H1 (cell line): Measurements from ENCODE around the gene PMEPA1. TPM values are rescaled to one million over a fixed set of nuclear protein-coding genes. Genes with fewer than 3 reads are reported as not detected.

Source experiments
- EZH2 ChIP-seq: fragments of 200-600 bp; sonication (generic); IDR thresholded peaks from 2 replicates; pipeline ENCODE4 v1.7.1; 2012; ENCODE audit warnings: low read depth, mild to moderate bottlenecking, moderate library complexity, low read length, inconsistent platforms; ENCODE audit not compliant: severe bottlenecking
- polyA plus RNA-seq, 7 experiments: library from polyadenylated mRNA; depleted of rRNA in 3 of 7; stranded (reverse) in 5 of 7; unstranded in 2 of 7; fragments of >200 nt in 5 of 7; fragments of 200-250 nt in 2 of 7; gene quantifications; 1 replicate in 5 of 7; 2 replicates in 1 of 7; 4 replicates in 1 of 7; pipeline versions ENCODE4 v1.2.1 to v1.2.3, GENCODE V29; 2011 to 2013; ENCODE audit warnings: missing spikeins in 2 of 7, mixed read lengths in 2 of 7
- total RNA-seq: library from RNA; stranded (reverse); fragmentation: NEBNext Ultra II Directional; extraction: Animal tissue kit (Norgen Biotek cat#: 25700); gene quantifications from 2 replicates; pipeline ENCODE4 v1.2.1, GENCODE V29; 2021
- TF ChIP-seq, protein P1 (sequence below): fragments of 300-600 bp; sonication (generic); IDR thresholded peaks from 2 replicates; pipeline ENCODE4 v1.7.1; 2012; ENCODE audit warnings: low read length, moderate library complexity, mild to moderate bottlenecking, inconsistent platforms; ENCODE audit not compliant: insufficient replicate concordance

PMEPA1 gene
- total and polyA plus RNA-seq, 2 of the 8 experiments (the other 6 are each of a cell fraction or from before 2014, with no cell fraction given), result 12.7 to 20.5 TPM

DNA sequence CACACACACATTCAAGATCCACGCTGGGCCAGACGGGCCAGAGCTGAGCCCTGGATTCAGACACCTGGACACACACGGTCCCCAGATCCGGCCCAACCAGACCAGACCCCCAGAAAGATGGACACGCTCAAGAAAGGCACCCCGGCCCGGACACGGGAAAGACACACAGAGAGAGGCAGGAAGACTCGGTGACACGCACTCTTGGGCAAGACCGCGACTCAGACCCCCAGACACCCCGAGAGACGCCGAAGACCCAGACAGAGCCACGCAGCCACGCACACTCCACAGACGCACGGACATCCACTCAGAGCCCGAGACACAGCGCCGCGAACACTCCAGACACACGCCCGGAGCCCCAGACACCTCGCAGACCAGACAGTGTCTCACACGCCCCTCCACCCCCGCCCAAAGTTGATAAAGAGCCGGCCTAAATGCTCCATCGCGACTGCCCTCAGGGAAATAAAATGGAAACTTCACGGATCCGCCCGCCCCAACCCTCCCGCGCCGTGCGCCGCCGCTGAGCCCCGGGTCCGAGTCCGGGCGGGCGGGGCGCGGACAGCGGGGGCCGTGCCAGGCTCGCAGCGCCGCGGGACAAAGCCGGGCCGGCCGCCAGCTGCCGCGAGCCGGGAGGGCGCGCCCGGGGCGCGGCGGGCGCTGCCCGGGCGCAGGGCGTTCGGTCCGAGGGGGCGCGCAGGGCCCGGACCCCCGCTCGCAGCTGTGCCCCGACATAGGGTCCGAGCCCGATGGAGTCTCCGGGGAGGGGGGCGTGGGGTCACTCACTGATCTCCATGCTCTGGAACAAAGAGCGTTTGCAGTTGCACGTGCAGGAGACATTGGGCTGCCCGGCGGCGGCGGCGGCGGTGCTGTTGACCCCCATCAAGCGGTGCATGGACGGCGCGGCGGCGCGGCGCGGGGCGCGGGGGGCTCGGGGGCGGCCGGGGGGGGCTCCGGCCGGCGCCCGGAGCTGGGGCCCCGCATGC is 831 bp downstream of the PMEPA1 start (continued):
- TF ChIP-seq, protein P1, sequence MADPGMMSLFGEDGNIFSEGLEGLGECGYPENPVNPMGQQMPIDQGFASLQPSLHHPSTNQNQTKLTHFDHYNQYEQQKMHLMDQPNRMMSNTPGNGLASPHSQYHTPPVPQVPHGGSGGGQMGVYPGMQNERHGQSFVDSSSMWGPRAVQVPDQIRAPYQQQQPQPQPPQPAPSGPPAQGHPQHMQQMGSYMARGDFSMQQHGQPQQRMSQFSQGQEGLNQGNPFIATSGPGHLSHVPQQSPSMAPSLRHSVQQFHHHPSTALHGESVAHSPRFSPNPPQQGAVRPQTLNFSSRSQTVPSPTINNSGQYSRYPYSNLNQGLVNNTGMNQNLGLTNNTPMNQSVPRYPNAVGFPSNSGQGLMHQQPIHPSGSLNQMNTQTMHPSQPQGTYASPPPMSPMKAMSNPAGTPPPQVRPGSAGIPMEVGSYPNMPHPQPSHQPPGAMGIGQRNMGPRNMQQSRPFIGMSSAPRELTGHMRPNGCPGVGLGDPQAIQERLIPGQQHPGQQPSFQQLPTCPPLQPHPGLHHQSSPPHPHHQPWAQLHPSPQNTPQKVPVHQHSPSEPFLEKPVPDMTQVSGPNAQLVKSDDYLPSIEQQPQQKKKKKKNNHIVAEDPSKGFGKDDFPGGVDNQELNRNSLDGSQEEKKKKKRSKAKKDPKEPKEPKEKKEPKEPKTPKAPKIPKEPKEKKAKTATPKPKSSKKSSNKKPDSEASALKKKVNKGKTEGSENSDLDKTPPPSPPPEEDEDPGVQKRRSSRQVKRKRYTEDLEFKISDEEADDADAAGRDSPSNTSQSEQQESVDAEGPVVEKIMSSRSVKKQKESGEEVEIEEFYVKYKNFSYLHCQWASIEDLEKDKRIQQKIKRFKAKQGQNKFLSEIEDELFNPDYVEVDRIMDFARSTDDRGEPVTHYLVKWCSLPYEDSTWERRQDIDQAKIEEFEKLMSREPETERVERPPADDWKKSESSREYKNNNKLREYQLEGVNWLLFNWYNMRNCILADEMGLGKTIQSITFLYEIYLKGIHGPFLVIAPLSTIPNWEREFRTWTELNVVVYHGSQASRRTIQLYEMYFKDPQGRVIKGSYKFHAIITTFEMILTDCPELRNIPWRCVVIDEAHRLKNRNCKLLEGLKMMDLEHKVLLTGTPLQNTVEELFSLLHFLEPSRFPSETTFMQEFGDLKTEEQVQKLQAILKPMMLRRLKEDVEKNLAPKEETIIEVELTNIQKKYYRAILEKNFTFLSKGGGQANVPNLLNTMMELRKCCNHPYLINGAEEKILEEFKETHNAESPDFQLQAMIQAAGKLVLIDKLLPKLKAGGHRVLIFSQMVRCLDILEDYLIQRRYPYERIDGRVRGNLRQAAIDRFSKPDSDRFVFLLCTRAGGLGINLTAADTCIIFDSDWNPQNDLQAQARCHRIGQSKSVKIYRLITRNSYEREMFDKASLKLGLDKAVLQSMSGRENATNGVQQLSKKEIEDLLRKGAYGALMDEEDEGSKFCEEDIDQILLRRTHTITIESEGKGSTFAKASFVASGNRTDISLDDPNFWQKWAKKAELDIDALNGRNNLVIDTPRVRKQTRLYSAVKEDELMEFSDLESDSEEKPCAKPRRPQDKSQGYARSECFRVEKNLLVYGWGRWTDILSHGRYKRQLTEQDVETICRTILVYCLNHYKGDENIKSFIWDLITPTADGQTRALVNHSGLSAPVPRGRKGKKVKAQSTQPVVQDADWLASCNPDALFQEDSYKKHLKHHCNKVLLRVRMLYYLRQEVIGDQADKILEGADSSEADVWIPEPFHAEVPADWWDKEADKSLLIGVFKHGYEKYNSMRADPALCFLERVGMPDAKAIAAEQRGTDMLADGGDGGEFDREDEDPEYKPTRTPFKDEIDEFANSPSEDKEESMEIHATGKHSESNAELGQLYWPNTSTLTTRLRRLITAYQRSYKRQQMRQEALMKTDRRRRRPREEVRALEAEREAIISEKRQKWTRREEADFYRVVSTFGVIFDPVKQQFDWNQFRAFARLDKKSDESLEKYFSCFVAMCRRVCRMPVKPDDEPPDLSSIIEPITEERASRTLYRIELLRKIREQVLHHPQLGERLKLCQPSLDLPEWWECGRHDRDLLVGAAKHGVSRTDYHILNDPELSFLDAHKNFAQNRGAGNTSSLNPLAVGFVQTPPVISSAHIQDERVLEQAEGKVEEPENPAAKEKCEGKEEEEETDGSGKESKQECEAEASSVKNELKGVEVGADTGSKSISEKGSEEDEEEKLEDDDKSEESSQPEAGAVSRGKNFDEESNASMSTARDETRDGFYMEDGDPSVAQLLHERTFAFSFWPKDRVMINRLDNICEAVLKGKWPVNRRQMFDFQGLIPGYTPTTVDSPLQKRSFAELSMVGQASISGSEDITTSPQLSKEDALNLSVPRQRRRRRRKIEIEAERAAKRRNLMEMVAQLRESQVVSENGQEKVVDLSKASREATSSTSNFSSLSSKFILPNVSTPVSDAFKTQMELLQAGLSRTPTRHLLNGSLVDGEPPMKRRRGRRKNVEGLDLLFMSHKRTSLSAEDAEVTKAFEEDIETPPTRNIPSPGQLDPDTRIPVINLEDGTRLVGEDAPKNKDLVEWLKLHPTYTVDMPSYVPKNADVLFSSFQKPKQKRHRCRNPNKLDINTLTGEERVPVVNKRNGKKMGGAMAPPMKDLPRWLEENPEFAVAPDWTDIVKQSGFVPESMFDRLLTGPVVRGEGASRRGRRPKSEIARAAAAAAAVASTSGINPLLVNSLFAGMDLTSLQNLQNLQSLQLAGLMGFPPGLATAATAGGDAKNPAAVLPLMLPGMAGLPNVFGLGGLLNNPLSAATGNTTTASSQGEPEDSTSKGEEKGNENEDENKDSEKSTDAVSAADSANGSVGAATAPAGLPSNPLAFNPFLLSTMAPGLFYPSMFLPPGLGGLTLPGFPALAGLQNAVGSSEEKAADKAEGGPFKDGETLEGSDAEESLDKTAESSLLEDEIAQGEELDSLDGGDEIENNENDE, result no peak
- no peak for TF ChIP-seq EZH2
